HG03378 (cell line): ENCODE measurements around the gene WDR18.

Experiments used
- ATAC-seq: cut with Tn5 transposase; IDR thresholded peaks from one replicate; pipeline ENCODE4 v1.9.1; 2021; ENCODE audit warnings: mild to moderate bottlenecking, moderate library complexity; ENCODE audit not compliant: unreplicated experiment

Gene WDR18

DNA sequence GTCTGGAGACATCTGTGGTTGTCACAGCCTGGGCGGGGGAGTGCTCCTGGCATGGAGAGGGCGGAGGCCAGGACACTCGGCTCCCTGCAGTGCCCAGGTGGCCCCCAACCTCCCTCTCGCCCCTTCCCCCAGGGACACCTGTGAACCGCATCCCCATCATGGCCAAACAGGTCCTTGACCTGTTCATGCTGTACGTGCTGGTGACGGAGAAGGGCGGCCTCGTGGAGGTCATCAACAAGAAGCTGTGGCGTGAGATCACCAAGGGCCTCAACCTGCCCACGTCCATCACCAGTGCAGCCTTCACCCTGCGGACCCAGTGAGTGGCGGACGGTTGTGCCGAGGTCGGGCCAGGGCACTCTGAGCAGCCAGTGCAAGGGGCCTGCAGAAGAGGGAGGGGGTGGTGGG, 20.0 kb upstream of the WDR18 start:
- ATAC-seq: no peak

GRCh38 chr19:964761-965694, 19.1 kb upstream of the WDR18 start:
- ATAC-seq: no peak

GRCh38 chr19:966485-967088, 17.6 kb upstream of the WDR18 start:
- ATAC-seq: no peak

DNA sequence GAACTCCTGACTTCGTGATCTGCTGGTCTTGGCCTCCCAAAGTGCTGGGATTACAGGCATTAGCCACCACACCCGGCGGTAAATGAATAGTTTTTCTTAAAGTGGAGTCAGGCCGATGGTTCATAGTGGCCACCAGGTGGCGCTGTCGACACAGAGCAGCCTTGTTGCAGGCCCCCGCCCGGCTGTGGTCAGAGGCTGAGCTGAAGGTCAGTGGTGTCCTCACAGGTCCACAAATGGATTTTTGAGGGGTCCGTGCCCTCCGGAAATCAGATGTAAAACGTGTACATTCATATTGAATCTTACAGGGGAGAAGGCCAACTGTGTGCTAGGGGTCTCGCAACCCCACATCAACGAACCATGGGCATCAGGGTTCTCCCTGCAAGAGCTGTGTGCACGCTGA, 13.4 kb upstream of the WDR18 start:
- no peak for ATAC-seq

DNA sequence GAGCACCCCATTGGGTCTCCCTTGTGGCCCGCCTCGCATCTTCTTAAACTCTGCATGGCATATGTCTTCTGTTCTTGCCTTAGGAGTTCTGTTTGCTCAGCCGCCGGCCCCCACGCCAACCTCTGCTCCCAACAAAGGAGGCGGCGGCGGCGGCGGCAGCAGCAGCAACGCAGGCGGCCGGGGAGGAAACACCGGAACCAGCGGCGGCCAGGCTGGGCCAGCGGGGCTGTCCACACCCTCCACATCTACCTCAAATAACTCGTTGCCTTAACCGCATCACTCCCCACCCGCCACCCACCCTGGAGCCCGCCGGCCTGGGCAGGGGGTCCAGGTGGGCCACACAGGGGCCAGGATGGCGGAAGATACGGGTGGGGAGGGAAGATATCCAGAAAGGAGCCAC, 12.3 kb upstream of the WDR18 start:
- ATAC-seq: no peak

GRCh38 chr19:972281-972680, 11.9 kb upstream of the WDR18 start:
- no peak for ATAC-seq

DNA sequence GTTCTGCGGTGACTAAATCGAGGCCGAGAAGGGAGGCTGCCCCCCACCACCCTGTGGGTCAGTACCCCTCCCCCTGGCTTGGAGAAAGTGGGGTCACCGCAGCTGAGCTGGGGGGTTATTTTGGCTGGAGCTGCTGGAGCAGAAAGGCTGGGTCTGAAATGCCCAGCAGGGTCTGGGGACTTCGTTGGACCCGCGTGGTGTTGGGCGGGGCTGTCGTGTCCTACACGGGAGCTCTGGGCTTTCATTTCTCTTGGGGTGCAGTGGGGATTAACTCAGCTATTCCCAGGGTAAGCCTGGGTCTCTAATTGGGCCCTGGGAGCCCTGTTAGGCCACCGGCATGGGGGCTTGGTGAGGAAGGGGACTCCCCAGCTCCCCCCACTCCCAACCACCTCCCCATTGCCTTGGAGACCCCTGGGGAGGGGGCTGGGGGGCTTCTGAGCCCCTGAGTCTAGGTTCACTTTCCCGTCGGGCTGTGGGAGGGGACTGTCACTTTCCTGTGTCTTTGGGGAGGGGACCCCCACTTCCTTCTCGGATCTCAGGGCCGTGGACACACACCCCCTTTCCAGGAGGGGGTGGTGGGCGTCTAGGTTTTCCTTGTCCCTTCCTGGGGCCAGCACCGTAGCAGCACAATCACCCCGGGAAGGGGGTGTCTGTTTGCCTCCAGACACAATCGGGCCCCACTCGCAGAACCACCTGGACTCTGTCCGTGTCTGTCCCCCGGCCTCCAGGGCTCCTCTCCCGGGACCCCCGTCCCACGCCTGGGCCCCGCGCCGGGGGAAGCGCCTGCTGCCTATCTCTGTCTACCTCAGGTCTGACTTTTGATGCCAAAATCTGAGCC, 10.2 kb upstream of the WDR18 start:
- no peak for ATAC-seq

GRCh38 chr19:974564-975257, 9.4 kb upstream of the WDR18 start:
- ATAC-seq: no peak

DNA sequence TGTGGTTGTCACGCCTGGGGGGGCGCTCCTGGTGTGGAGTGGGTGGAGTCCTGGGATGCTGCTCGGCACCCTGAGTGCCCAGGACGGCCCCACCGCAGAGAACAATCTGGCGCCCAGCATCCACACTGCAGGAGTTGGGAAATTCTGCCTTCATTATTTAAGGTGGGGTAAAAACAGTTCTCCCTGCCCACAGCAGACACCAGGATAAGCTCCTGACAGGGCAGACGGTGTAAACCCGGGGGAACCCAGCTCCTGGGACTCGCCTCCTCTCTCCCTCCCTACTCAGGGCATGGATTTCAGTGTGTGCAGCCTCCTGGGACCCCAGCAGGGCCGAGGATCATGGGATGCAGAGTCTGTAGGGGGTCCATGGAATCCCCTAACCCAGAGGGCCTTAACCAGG, 7.7 kb upstream of the WDR18 start:
- no peak for ATAC-seq

GRCh38 chr19:977058-977464, 7.1 kb upstream of the WDR18 start:
- no peak for ATAC-seq

DNA sequence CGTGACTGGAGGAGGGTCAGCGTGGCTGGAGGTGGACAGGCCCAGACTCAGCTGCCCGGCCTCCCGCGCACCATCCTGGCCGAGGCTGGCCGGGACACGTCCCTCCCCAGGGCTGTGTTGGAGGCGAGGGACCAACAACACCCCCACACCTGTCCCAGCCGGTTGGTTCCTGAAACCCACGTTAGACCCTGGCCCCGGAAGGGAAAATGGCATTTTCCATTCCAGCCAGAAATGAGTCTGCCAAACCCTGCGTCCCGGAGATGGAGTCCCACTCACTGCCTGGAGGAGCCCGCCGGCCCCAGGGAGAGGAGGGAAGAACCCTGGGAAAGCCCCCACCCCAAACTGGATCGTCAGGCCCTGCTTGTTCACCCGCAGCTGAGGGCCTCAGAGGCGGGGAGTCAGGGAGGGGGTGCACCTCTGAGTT, 4.8 kb upstream of the WDR18 start:
- no peak for ATAC-seq

GRCh38 chr19:980133-980998, 3.8 kb upstream of the WDR18 start:
- no peak for ATAC-seq

DNA sequence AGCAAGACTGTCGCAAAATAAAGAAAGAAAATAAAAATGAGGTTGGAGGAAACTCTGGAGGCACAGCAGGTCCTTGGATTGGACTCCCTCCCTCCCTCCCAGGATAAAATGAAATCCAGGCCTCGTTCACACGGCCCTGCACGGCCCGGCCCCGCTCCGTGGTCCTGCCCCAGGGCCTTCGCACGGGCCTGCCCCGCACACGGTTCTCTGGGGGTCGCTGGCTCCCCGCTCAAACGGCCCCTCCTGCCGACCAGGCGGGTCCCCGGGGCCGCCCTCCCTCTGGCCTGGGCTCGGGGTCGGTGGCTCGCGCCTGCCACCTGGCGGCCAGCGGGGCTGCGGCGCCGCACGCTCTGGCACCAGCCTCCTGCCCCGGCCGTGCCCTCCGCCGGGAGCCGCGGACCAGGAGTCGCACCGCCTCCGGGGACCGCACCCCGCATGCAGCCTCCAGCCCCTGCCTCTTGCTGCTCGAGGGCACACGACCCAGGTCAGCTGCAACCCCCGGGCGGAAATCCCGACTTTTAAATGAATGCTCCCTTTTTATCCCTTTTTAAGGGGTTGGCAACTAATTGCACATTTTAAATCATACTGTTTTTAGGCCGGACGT, 1.5 kb upstream of the WDR18 start:
- no peak for ATAC-seq

GRCh38 chr19:986083-986482, 1.9 kb downstream of the WDR18 start:
- ATAC-seq: no peak

- ATAC-seq: no peak
Measured at GRCh38 chr19:988081-988480, 3.9 kb downstream of the WDR18 start.

DNA sequence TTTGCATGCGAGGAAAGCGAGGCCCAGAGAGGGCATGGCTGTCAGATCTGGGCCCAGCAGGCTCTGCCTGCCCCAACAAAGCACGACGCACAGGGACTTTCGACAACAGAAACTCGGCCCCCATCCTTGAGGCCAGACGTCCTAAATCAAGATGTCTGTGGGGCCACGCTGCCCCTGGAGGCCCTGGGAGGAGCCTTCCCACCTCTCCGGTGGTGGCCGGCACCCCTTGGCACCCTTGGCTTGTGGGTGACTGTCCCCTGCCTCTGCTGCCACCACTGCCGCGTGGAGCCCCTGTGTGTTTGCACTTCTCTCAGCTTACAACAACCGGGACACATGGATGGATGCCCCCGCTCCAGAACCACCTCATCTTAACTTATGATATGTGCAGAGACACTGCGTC, 4.4 kb downstream of the WDR18 start:
- ATAC-seq: no peak

- no peak for ATAC-seq
Measured at GRCh38 chr19:989381-990081, 5.4 kb downstream of the WDR18 start.

- ATAC-seq: no peak
Measured at GRCh38 chr19:990119-990571, 6.0 kb downstream of the WDR18 start.

- ATAC-seq: no peak
Measured at GRCh38 chr19:990746-991145, 6.6 kb downstream of the WDR18 start.
